Vagina (tissue), 2 donors: ENCODE results near the gene TMEM169.

Experiments
- CTCF ChIP-seq, 3 experiments: fragments of 450-650 bp in 2 of 3; fragments of 200-600 bp in 1 of 3; sonication (generic) in 1 of 3; IDR thresholded peaks; one replicate each; pipeline ENCODE4 v1.5.1; 2017 to 2019; ENCODE audit warnings: antibody characterized with exemption in 3 of 3, mild to moderate bottlenecking in 2 of 3, moderate library complexity in 2 of 3
- POLR2A ChIP-seq, 2 donors: fragments of 450-650 bp; IDR thresholded peaks; one replicate each; pipeline ENCODE4 v1.6.1; 2017; ENCODE audit warnings: antibody characterized with exemption in 2 of 2, mild to moderate bottlenecking in 2 of 2, moderate library complexity in 2 of 2

- TF ChIP-seq CTCF (IDR thresholded peaks at IDR 0.05) (no peak), POLR2A (IDR thresholded peaks at IDR 0.05) (no peak)
These were observed 38.3 kb downstream of the TMEM169 start for GRCh38 chr2:216119986-216120385.
